ENCODE data around the gene CCDC192.

DNA sequence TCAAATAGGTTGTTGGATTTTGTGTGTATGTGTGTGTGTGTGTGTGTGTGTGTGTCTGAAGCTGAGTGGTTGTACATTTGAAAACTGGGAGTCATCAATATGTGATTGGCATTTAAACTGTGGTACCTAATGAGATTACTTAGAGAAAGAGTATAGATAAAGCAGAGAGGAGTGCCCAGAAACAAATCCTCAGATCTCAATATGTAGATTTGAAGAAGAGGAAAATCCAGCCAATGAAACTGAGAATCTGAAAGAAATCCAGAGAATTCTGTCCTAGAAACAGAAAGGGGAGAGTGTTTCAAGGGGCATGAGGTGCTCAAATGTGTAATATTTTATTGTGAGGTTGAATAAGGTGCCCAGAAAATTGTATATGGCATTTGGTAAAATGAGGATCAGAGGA, 66.2 kb downstream of the CCDC192 start:
- TF ChIP-seq POLR2A (IDR thresholded peaks at IDR 0.05; ENCODE audit: low read depth, low read length) (no peak), TAF1 (IDR thresholded peaks at IDR 0.05; ENCODE audit: low read depth, low read length) (no peak), POLR2AphosphoS5 (IDR thresholded peaks at IDR 0.05; ENCODE audit: low read depth, low read length) (no peak), PAX5 (IDR thresholded peaks at IDR 0.05; ENCODE audit: insufficient read depth, low read length, severe bottlenecking) (no peak)
